Ovary (tissue), 3 donors: ENCODE data around the gene ADARB2.

ENCODE experiments used
- EP300 ChIP-seq: sonication (generic); formaldehyde crosslinking; IDR thresholded peaks from one replicate; pipeline ENCODE4 v1.6.1; 2017; ENCODE audit warnings: antibody characterized with exemption
- POLR2A ChIP-seq: fragments of 450-650 bp; IDR thresholded peaks from one replicate; pipeline ENCODE4 v1.6.1; 2017; ENCODE audit warnings: antibody characterized with exemption, mild to moderate bottlenecking, moderate library complexity
- TF ChIP-seq, protein P1 (sequence below), 3 donors: fragments of 450-650 bp in 2 of 3; fragments of 200-600 bp in 1 of 3; IDR thresholded peaks; one replicate each; pipeline versions ENCODE4 v1.5.1 to v1.8.0; 2016 to 2022; ENCODE audit warnings: antibody characterized with exemption in 3 of 3, mild to moderate bottlenecking in 1 of 3
- donor health status: DM: no; HTN: no; CAD: no.

DNA sequence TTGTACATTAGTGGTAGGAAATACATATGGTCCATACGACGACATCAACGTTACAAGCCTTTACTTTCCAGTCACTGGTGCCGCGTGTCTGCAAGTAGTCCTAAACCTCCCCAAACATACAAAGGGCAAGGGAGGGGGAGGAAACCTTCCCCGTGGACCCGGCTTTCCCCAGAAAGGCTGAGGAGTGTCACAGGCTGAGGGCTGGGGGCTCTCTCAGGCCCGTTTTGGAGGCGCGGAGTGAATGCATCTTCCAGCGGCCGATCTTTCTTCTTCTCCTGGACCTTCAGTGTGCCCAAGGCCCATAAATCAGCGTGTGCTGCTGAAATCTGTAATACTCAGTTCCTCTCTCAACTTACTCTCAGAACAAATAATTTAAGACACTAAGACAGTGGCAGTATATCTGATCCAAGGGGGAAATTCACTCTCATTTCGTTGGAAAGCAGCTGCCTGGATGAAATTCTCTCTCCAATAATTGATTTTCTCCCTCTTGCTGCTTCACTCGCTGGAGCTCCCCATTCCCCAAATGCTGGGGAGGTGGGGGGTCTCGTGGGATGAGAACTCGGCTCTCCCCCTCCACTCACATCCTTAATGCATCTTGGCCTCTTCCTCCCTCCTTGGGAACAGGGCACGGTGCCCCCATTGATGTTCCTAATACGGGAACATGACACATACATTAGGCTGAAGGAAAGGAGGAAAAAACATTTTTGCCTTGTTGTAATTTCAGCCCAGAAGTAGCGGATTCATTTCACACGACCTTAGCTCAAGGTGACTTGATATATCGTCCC is 126.1 kb downstream of the ADARB2 start:
- TF ChIP-seq POLR2A (no peak), EP300 (no peak)
- TF ChIP-seq, protein P1, sequence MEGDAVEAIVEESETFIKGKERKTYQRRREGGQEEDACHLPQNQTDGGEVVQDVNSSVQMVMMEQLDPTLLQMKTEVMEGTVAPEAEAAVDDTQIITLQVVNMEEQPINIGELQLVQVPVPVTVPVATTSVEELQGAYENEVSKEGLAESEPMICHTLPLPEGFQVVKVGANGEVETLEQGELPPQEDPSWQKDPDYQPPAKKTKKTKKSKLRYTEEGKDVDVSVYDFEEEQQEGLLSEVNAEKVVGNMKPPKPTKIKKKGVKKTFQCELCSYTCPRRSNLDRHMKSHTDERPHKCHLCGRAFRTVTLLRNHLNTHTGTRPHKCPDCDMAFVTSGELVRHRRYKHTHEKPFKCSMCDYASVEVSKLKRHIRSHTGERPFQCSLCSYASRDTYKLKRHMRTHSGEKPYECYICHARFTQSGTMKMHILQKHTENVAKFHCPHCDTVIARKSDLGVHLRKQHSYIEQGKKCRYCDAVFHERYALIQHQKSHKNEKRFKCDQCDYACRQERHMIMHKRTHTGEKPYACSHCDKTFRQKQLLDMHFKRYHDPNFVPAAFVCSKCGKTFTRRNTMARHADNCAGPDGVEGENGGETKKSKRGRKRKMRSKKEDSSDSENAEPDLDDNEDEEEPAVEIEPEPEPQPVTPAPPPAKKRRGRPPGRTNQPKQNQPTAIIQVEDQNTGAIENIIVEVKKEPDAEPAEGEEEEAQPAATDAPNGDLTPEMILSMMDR (IDR thresholded peaks at IDR 0.05), result no peak
